GM12872 (cell line): ENCODE data around the gene SOX10.

Experiments
- CTCF ChIP-seq: IDR thresholded peaks from 3 replicates; pipeline ENCODE4 v1.5.1; 2011; ENCODE audit warnings: low read depth, mild to moderate bottlenecking, low read length, moderate library complexity; ENCODE audit not compliant: insufficient read depth

SOX10 gene

GRCh38 chr22:37925767-37926166 lies 58.6 kb downstream of the SOX10 start:
- TF ChIP-seq CTCF, result no peak

GRCh38 chr22:37925330-37925729 lies 59.0 kb downstream of the SOX10 start:
- TF ChIP-seq CTCF, result no peak

- no peak for TF ChIP-seq CTCF
These were observed 59.8 kb downstream of the SOX10 start for GRCh38 chr22:37924386-37925065.

- no peak for TF ChIP-seq CTCF
These were observed 60.4 kb downstream of the SOX10 start for GRCh38 chr22:37923927-37924326.
